SJCRH30 (cell line): Measurements from ENCODE around the gene DGCR6L. TPM values are rescaled to one million over a fixed set of nuclear protein-coding genes. Genes with fewer than 3 reads are reported as not detected.
"Not testable (repeated sequence)": the region's sequence is repeated elsewhere in the genome, so short reads cannot be mapped to it uniquely, and the experiment has no call there.

Experiments used
- DNase-seq, 2 experiments: peaks; one replicate each; pipeline ENCODE4 v3.0.0-alpha.2; 2015 to 2020
- H3K27ac ChIP-seq: fragments of 250-450 bp; sonication (Bioruptor Pico); 2 replicates; pipeline ENCODE4 v1.5.1; 2020; ENCODE audit warnings: mild to moderate bottlenecking, moderate library complexity
- H3K27me3 ChIP-seq: fragments of 250-450 bp; sonication (Bioruptor Pico); 2 replicates; pipeline ENCODE4 v1.5.1; 2020; ENCODE audit warnings: mild to moderate bottlenecking, moderate library complexity
- H3K36me3 ChIP-seq: fragments of 250-450 bp; sonication (Bioruptor Pico); 2 replicates; pipeline ENCODE4 v1.5.1; 2020; ENCODE audit warnings: mild to moderate bottlenecking, moderate library complexity
- H3K4me1 ChIP-seq: fragments of 250-450 bp; sonication (Bioruptor Pico); 2 replicates; pipeline ENCODE4 v1.5.1; 2020; ENCODE audit warnings: mild to moderate bottlenecking, moderate library complexity
- H3K4me3 ChIP-seq: fragments of 250-450 bp; sonication (Bioruptor Pico); 2 replicates; pipeline ENCODE4 v1.5.1; 2020; ENCODE audit warnings: mild to moderate bottlenecking, moderate library complexity
- H3K9me3 ChIP-seq: fragments of 250-450 bp; sonication (Bioruptor Pico); replicated peaks from 2 replicates; pipeline ENCODE4 v1.5.1; 2020; ENCODE audit warnings: mild to moderate bottlenecking, moderate library complexity
- total RNA-seq: library from RNA; depleted of rRNA; stranded (reverse); fragments of >200 nt; shearing (Covaris generic); gene quantifications from 2 replicates; pipeline ENCODE4 v1.2.3, GENCODE V29; 2014

DGCR6L gene
- total RNA-seq, 1 experiment from 2014 or later: 25.8 TPM

GRCh38 chr22:20316217-20316843 is 3.5 kb downstream of the DGCR6L start:
- no peak for DNase-seq
- no peak overlapping the region for H3K27ac ChIP-seq
- H3K36me3 ChIP-seq: no peaks in the 10 kb centered on the region
- no peaks in the 10 kb centered on the region for H3K9me3 ChIP-seq
- no peaks in the 10 kb centered on the region for H3K27me3 ChIP-seq
- H3K4me1 ChIP-seq: no peaks in the 10 kb centered on the region
- no peak overlapping the region for H3K4me3 ChIP-seq

- Histone ChIP-seq H3K27ac (no peak overlapping the region), H3K4me3 (no peak overlapping the region), H3K36me3 (no peaks in the 10 kb centered on the region), H3K27me3 (no peaks in the 10 kb centered on the region), H3K9me3 (no peaks in the 10 kb centered on the region), H3K4me1 (no peaks in the 10 kb centered on the region)
- DNase-seq: no peak
Observed at GRCh38 chr22:20315337-20316216, 4.3 kb downstream of the DGCR6L start.

GRCh38 chr22:20314741-20315336 is 5.0 kb downstream of the DGCR6L start:
- not testable (repeated sequence) for DNase-seq

GRCh38 chr22:20314206-20314605 is 5.7 kb downstream of the DGCR6L start:
- DNase-seq, H3K4me3 ChIP-seq, H3K27ac ChIP-seq, H3K4me1 ChIP-seq, H3K36me3 ChIP-seq, H3K9me3 ChIP-seq, H3K27me3 ChIP-seq: not testable (repeated sequence)

More at GRCh38 chr22:20314741-20315336, 5.0 kb downstream of the DGCR6L start:
- H3K27me3 ChIP-seq, H3K4me1 ChIP-seq, H3K27ac ChIP-seq, H3K4me3 ChIP-seq, H3K9me3 ChIP-seq, H3K36me3 ChIP-seq: not testable (repeated sequence)

- H3K9me3 ChIP-seq, H3K27me3 ChIP-seq, H3K36me3 ChIP-seq, H3K27ac ChIP-seq, H3K4me3 ChIP-seq, DNase-seq, H3K4me1 ChIP-seq: not testable (repeated sequence)
Observed at GRCh38 chr22:20313306-20314077, 6.4 kb downstream of the DGCR6L start.

- H3K9me3 ChIP-seq: no peaks in the 10 kb centered on the region
- no peak for DNase-seq
- H3K4me3 ChIP-seq: no peak overlapping the region
- H3K27ac ChIP-seq: no peak overlapping the region
- no peaks in the 10 kb centered on the region for H3K36me3 ChIP-seq
- H3K4me1 ChIP-seq: no peaks in the 10 kb centered on the region
- H3K27me3 ChIP-seq: no peaks in the 10 kb centered on the region
Observed at GRCh38 chr22:20312396-20313191, 7.3 kb downstream of the DGCR6L start.

- H3K4me1 ChIP-seq, H3K9me3 ChIP-seq, H3K27me3 ChIP-seq, H3K27ac ChIP-seq, DNase-seq, H3K36me3 ChIP-seq, H3K4me3 ChIP-seq: not testable (repeated sequence)
Observed at GRCh38 chr22:20311249-20312062, 8.4 kb downstream of the DGCR6L start.

GRCh38 chr22:20310773-20311172 is 9.1 kb downstream of the DGCR6L start:
- H3K4me1 ChIP-seq, H3K27me3 ChIP-seq, H3K4me3 ChIP-seq, DNase-seq, H3K9me3 ChIP-seq, H3K36me3 ChIP-seq, H3K27ac ChIP-seq: not testable (repeated sequence)

- not testable (repeated sequence) for H3K27ac ChIP-seq, H3K36me3 ChIP-seq
Observed at GRCh38 chr22:20310180-20310579, 9.7 kb downstream of the DGCR6L start.

GRCh38 chr22:20308806-20309650 is 10.8 kb downstream of the DGCR6L start:
- H3K9me3 ChIP-seq, H3K36me3 ChIP-seq, H3K4me1 ChIP-seq, H3K27me3 ChIP-seq: not testable (repeated sequence)
- H3K27ac ChIP-seq: peak overlapping the region; percentile 65; the same call in 1 of the 2 replicates
- H3K4me3 ChIP-seq: peak overlapping the region; percentile 53
- peak; percentile 27 to 35 for DNase-seq

More at GRCh38 chr22:20310180-20310579, 9.7 kb downstream of the DGCR6L start:
- not testable (repeated sequence) for H3K9me3 ChIP-seq, H3K4me3 ChIP-seq, H3K27me3 ChIP-seq, DNase-seq, H3K4me1 ChIP-seq

GRCh38 chr22:20307448-20308447 is 12.1 kb downstream of the DGCR6L start:
- not testable (repeated sequence) for H3K9me3 ChIP-seq, DNase-seq, H3K4me1 ChIP-seq, H3K36me3 ChIP-seq, H3K27me3 ChIP-seq
- H3K27ac ChIP-seq: peak overlapping the region; percentile 65
- H3K4me3 ChIP-seq: peak overlapping the region; percentile 53
